K562 (cell line): ENCODE data around the gene KIF7. TPM values are rescaled to one million over a fixed set of nuclear protein-coding genes. Genes with fewer than 3 reads are reported as not detected.

Experiments used
- ARHGAP35 ChIP-seq: fragments of 450-650 bp; IDR thresholded peaks from 2 replicates; pipeline ENCODE4 v1.6.1; 2018; ENCODE audit not compliant: partially characterized antibody
- CBX2 ChIP-seq: fragments of 200-600 bp; sonication (generic); IDR thresholded peaks from one replicate; pipeline ENCODE4 v1.6.1; 2012; ENCODE audit warnings: mild to moderate bottlenecking, low read length, inconsistent platforms; ENCODE audit not compliant: insufficient read depth, poor library complexity, severe bottlenecking
- CREB5 ChIP-seq: fragments of 250-450 bp; sonication (Bioruptor Pico); IDR thresholded peaks from 2 replicates; pipeline ENCODE4 v1.5.0; 2020; ENCODE audit warnings: mild to moderate bottlenecking
- LCOR ChIP-seq: sonication (generic); formaldehyde crosslinking; IDR thresholded peaks from 2 replicates; pipeline ENCODE4 v1.8.0; 2022; ENCODE audit warnings: mild to moderate bottlenecking, missing genetic modification reagents
- MTA3 ChIP-seq: fragments of 450-650 bp; formaldehyde crosslinking; IDR thresholded peaks from 2 replicates; pipeline ENCODE4 v1.6.1; 2017; ENCODE audit warnings: mild to moderate bottlenecking, borderline replicate concordance
- POLR2G ChIP-seq: fragments of 200-400 bp; formaldehyde crosslinking; IDR thresholded peaks from 2 replicates; pipeline ENCODE4 v1.6.1; 2017; ENCODE audit warnings: low read depth, mild to moderate bottlenecking, antibody characterized with exemption, low read length, moderate library complexity
- SIN3A ChIP-seq, 2 experiments: fragments of 150-350 bp in 1 of 2; IDR thresholded peaks; 2 replicates each; pipeline ENCODE4 v1.6.1; 2011 to 2016; ENCODE audit warnings: borderline replicate concordance in 2 of 2, low read depth in 2 of 2, low read length in 2 of 2, mild to moderate bottlenecking in 2 of 2, moderate library complexity in 2 of 2; ENCODE audit not compliant: control insufficient read depth in 1 of 2
- SIX5 ChIP-seq, 2 experiments: IDR thresholded peaks; 2 replicates each; pipeline ENCODE4 v1.6.1; 2011; ENCODE audit warnings: low read length in 2 of 2, borderline replicate concordance in 1 of 2, low read depth in 1 of 2, mild to moderate bottlenecking in 1 of 2, moderate library complexity in 1 of 2; ENCODE audit not compliant: insufficient read depth in 1 of 2
- USF2 ChIP-seq: sonication (generic); formaldehyde crosslinking; IDR thresholded peaks from 2 replicates; pipeline ENCODE4 v1.5.0; 2020; ENCODE audit warnings: missing genetic modification reagents
- ZEB2 ChIP-seq: fragments of 450-650 bp; IDR thresholded peaks from 2 replicates; pipeline ENCODE4 v1.6.1; 2016
- ZNF232 ChIP-seq: sonication (generic); formaldehyde crosslinking; IDR thresholded peaks from 2 replicates; pipeline ENCODE4 v1.8.0; 2022; ENCODE audit warnings: mild to moderate bottlenecking, missing genetic modification reagents
- ZNF830 ChIP-seq: fragments of 250-450 bp; sonication (Bioruptor Pico); IDR thresholded peaks from 2 replicates; pipeline ENCODE4 v1.5.0; 2021; ENCODE audit warnings: mild to moderate bottlenecking
- polyA plus RNA-seq, 8 experiments: library from polyadenylated mRNA; depleted of rRNA in 4 of 8; stranded (reverse) in 5 of 8; unstranded in 3 of 8; fragments of >200 nt; fragmentation: Nextera tagmentation in 2 of 8; fragmentation: Illumina TruSeq in 1 of 8; extraction: Ambion mirVana in 2 of 8; extraction: Trizol in 1 of 8; gene quantifications; 2 replicates each; pipeline versions ENCODE4 v1.2.1 to v1.2.3, GENCODE V29; 2011 to 2014; ENCODE audit warnings: inconsistent platforms in 1 of 8, missing spikeins in 1 of 8
- total RNA-seq, 7 experiments: library from RNA; depleted of rRNA in 6 of 7; stranded (reverse); fragments of >200 nt in 6 of 7; fragmentation: Illumina TruSeq in 2 of 7; extraction: Trizol in 2 of 7; gene quantifications; 2 replicates each; pipeline versions ENCODE4 v1.2.1 to v1.2.3, GENCODE V29; 2011 to 2021; ENCODE audit warnings: low replicate concordance in 1 of 7

Gene KIF7
- total and polyA plus RNA-seq, 9 of the 15 experiments (the other 6 are each of a cell fraction or from before 2014, with no cell fraction given) = 0.04 to 2.0 (median 0.58) TPM

GRCh38 chr15:89664441-89665350 is 9.4 kb upstream of the KIF7 start (continued):
- no peak for TF ChIP-seq CREB5 (CRISPR knock-in tag)
- no peak for TF ChIP-seq ZEB2
- no peak for TF ChIP-seq LCOR
- no peak for TF ChIP-seq USF2
- TF ChIP-seq CBX2 = no peak
- TF ChIP-seq ZNF830 (CRISPR knock-in tag) = no peak
- no peak for TF ChIP-seq SIX5 (IDR thresholded peaks at IDR 0.05; ENCODE audit: borderline replicate concordance in 1 of 2, insufficient read depth in 1 of 2, low read depth in 1 of 2, low read length in 2 of 2)
- no peak for TF ChIP-seq SIN3A (IDR thresholded peaks at IDR 0.05; ENCODE audit: borderline replicate concordance in 2 of 2, control insufficient read depth in 1 of 2, low read depth in 2 of 2, low read length in 2 of 2)
- no peak for TF ChIP-seq MTA3
- no peak for TF ChIP-seq ARHGAP35
- no peak for TF ChIP-seq ZNF232
- no peak for TF ChIP-seq POLR2G
